Adrenal gland (tissue), 5 donors: Measurements from ENCODE around the gene DHX34.

Experiments used
- CTCF ChIP-seq, 6 experiments: fragments of 450-650 bp in 4 of 6; fragments of 200-600 bp in 2 of 6; sonication (generic) in 1 of 6; IDR thresholded peaks; 1 replicate in 5 of 6; 2 replicates in 1 of 6; pipeline versions ENCODE4 v1.5.1 to v1.8.0; 2016 to 2021; ENCODE audit warnings: antibody characterized with exemption in 6 of 6, mild to moderate bottlenecking in 2 of 6, moderate library complexity in 1 of 6
- POLR2A ChIP-seq, 2 donors: fragments of 450-650 bp; IDR thresholded peaks; one replicate each; pipeline ENCODE4 v1.6.1; 2017; ENCODE audit warnings: antibody characterized with exemption in 2 of 2, mild to moderate bottlenecking in 2 of 2, moderate library complexity in 1 of 2
- donor health status: DM: no; HTN: no; CAD: no.

GRCh38 chr19:47312366-47313006 lies 36.6 kb upstream of the DHX34 start:
- TF ChIP-seq POLR2A (IDR thresholded peaks at IDR 0.05) (no peak), CTCF (IDR thresholded peaks at IDR 0.05) (no peak)
